Common myeloid progenitor, CD34-positive (primary cell): ENCODE results near the gene NPAS2.

ENCODE experiments used
- CTCF ChIA-PET: fragments of 350-600 bp; sonication (Branson Sonifier 250); formaldehyde crosslinking; loops from one replicate; lab custom pipeline; 2021; ENCODE audit warnings: antibody characterized with exemption; lab: Charles Lee
- POLR2A ChIA-PET: fragments of 350-600 bp; sonication (Branson Sonifier 250); formaldehyde crosslinking; loops from one replicate; lab custom pipeline; 2021; ENCODE audit warnings: antibody characterized with exemption; lab: Charles Lee
- DNase-seq, 3 donors: peaks; one replicate each; pipeline versions ENCODE4 v3.0.0 to v3.0.0-alpha.2; 2013
- H3K27ac ChIP-seq, 2 experiments: 1 replicate in 1 of 2; 2 replicates in 1 of 2; pipeline ENCODE4 v1.7.0; 2013; ENCODE audit warnings: inconsistent platforms in 2 of 2, low read length in 2 of 2, mild to moderate bottlenecking in 2 of 2, low read depth in 1 of 2, moderate library complexity in 1 of 2; ENCODE audit not compliant: severe bottlenecking in 2 of 2, insufficient read depth in 1 of 2, poor library complexity in 1 of 2
- H3K27me3 ChIP-seq, 5 experiments: replicated peaks in 2 of 5; 1 replicate in 3 of 5; 2 replicates in 2 of 5; pipeline versions ENCODE4 v1.6.1 to v1.7.0; 2013; ENCODE audit warnings: low read length in 4 of 5, mild to moderate bottlenecking in 2 of 5, moderate library complexity in 2 of 5, inconsistent platforms in 1 of 5; ENCODE audit not compliant: insufficient read depth in 5 of 5, control insufficient read depth in 4 of 5
- H3K36me3 ChIP-seq, 4 experiments: 1 replicate in 2 of 4; 2 replicates in 2 of 4; pipeline versions ENCODE4 v1.6.1 to v1.7.0; 2013; ENCODE audit warnings: low read length in 3 of 4, control low read depth in 1 of 4, mild to moderate bottlenecking in 1 of 4; ENCODE audit not compliant: control insufficient read depth in 4 of 4, insufficient read depth in 4 of 4
- H3K4me1 ChIP-seq, 4 experiments: 1 replicate in 3 of 4; 2 replicates in 1 of 4; pipeline versions ENCODE4 v1.6.1 to v1.7.1; 2013; ENCODE audit warnings: low read length in 3 of 4, mild to moderate bottlenecking in 3 of 4, control low read depth in 1 of 4, inconsistent platforms in 1 of 4, moderate library complexity in 1 of 4; ENCODE audit not compliant: control insufficient read depth in 4 of 4, insufficient read depth in 4 of 4; ENCODE audit errors: control extremely low read depth in 1 of 4
- H3K4me3 ChIP-seq, 7 experiments: 1 replicate in 4 of 7; 2 replicates in 3 of 7; pipeline versions ENCODE4 v1.5.1 to v1.7.0; 2013; ENCODE audit warnings: mild to moderate bottlenecking in 7 of 7, low read length in 6 of 7, moderate library complexity in 6 of 7, inconsistent platforms in 2 of 7, low read depth in 2 of 7, control low read depth in 1 of 7; ENCODE audit not compliant: insufficient read depth in 4 of 7, control insufficient read depth in 1 of 7; ENCODE audit errors: extremely low read depth in 1 of 7
- H3K9me3 ChIP-seq, 5 experiments: 1 replicate in 4 of 5; 2 replicates in 1 of 5; pipeline versions ENCODE4 v1.6.1 to v1.7.1; 2013; ENCODE audit warnings: low read length in 4 of 5, mild to moderate bottlenecking in 2 of 5, inconsistent platforms in 1 of 5, low read depth in 1 of 5, moderate library complexity in 1 of 5; ENCODE audit not compliant: control insufficient read depth in 4 of 5, insufficient read depth in 2 of 5; ENCODE audit errors: control extremely low read depth in 1 of 5
- WGBS: methylation state at CpG from one replicate; pipeline ENCODE4 v1.1.5; 2013; ENCODE audit not compliant: insufficient coverage; 5-methylcytosine and 5-hydroxymethylcytosine counted together

NPAS2 gene

DNA sequence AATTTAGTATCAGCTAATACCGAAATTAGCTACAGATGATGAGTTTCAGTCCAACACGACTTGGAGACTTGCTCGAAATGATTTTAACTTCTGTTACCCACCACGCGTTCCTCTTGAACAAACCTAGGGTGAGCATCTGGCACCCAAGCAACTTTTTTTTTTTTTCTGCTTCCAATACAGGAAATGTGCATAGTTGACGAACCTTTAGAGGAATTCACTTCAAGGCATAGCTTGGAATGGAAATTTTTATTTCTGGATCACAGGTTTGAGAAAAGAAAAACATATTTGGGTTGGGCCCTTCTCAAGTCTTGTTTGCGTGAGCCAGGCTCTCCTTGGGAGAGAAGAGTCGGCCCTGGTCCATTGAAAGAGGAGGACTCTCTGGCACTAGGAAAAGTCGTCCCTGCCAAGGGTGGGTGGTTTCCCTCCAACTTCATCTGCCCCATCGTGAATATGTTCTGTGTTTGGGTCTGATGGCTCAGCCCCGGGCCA is 144.8 kb downstream of the NPAS2 start:
- no peaks in the 10 kb centered on the region for H3K4me1 ChIP-seq
- H3K9me3 ChIP-seq: no peaks in the 10 kb centered on the region
- no peak for DNase-seq
- H3K27ac ChIP-seq: no peak overlapping the region
- H3K27me3 ChIP-seq: peaks cover 0 to 9% (median 0%) of the 10 kb centered on the region in 5 experiments
- no peak overlapping the region for H3K4me3 ChIP-seq
- CTCF ChIA-PET: interaction anchor here (0.7 kb wide), 1 partner anchor 75 kb away, joined by 6 read pairs; no protein-coding TSS in a partner anchor
- POLR2A ChIA-PET: no interaction called here
- WGBS: 97% methylated on average over 10 of the region's 11 CpGs
- no peaks in the 10 kb centered on the region for H3K36me3 ChIP-seq

DNA sequence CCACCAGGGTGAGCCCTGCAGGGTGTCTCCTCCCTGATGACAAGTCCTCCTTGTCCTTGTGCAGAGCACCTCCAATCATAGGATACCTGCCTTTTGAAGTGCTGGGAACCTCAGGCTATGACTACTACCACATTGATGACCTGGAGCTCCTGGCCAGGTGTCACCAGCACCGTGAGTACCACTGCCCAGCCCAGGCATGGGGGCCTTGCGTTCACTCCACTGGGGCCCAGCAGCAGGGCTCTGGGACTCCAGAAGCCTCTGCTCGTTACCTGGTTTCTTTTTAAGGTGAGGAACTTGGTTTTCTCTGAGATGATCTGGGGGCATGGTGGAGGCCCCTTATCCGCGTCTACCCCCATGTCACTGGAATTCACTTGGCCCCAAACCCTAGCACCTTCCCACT is 145.7 kb downstream of the NPAS2 start:
- ChIA-PET POLR2A (no interaction called here), CTCF (no interaction called here)
- no peak overlapping the region for H3K27ac ChIP-seq
- no peak for DNase-seq
- H3K9me3 ChIP-seq: no peaks in the 10 kb centered on the region
- peaks cover 0 to 6% (median 0%) of the 10 kb centered on the region in 5 experiments for H3K27me3 ChIP-seq
- H3K36me3 ChIP-seq: no peaks in the 10 kb centered on the region
- 100% methylated on average over 2 of the region's 5 CpGs for WGBS
- H3K4me3 ChIP-seq: no peak overlapping the region
- no peaks in the 10 kb centered on the region for H3K4me1 ChIP-seq

DNA sequence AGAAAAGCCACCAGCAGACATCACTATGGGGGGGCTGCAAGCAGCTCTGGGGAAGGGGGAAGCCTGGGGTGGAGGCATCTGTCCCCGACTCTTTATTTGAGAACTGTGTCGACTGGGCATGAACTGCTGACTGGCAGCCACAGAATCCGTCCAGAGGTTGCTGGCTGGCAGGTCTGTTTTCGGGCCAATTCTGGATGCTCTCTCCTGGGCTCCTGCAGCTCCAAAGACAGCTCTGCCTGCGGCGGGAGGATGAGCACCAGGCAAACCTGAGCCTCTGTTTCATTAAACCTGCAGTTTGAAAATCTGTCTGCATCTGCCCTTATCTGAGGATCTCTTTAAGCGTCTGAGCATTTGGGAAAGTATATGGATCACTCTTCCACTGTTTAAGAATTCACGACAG is 147.8 kb downstream of the NPAS2 start:
- H3K4me1 ChIP-seq: no peaks in the 10 kb centered on the region
- no peaks in the 10 kb centered on the region for H3K9me3 ChIP-seq
- WGBS: 96% methylated on average over 8 of the region's 8 CpGs
- POLR2A ChIA-PET: no interaction called here
- H3K36me3 ChIP-seq: no peaks in the 10 kb centered on the region
- no peak for DNase-seq
- peaks cover 0 to 6% (median 4%) of the 10 kb centered on the region in 5 experiments for H3K27me3 ChIP-seq
- no peak overlapping the region for H3K4me3 ChIP-seq
- CTCF ChIA-PET: no interaction called here
- no peak overlapping the region for H3K27ac ChIP-seq

DNA sequence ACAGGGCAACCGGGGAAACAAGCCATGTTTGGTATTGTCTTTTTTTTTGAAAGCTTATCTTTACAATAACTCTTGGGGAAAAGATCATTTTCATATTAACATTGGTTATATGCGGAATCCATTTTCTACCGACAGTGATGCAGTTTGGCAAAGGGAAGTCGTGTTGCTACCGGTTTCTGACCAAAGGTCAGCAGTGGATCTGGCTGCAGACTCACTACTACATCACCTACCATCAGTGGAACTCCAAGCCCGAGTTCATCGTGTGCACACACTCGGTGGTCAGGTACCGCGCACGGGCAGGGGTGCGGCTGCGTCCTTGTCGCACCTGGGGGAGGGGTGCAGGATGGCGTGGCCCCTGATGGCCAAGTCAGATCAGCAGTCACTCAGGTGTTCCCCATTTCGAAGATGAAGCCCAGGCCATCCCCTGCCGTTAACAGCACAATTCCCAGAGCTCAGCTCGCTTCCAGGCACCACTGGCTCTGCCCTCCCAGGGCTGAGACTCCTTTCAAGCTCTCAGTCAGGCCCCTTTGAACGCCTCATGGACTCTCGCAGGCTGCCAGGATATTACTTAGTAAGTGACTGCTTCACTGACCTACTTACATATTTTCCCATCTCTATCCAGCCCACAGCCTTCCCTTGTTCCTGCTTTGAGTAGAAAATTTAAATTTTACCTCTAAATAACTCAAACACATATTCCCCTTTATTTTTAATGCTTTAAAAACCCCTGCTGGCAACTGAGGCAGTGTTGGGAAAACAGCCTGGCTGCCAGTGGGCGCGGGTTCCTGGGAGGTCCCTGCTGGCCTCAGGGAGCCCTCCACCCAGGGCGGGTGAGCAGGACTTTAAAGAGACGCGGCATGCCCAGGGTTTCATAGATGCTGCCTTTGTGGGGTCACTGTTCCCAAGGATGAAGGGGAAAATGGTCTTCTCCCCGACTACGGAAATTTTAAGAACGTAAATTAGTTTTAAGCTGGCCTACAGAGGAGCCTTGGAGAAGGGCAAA is 148.5 kb downstream of the NPAS2 start:
- POLR2A ChIA-PET: no interaction called here
- Histone ChIP-seq H3K27me3 (peaks cover 0 to 6% (median 4%) of the 10 kb centered on the region in 5 experiments), H3K4me1 (no peaks in the 10 kb centered on the region), H3K27ac (no peak overlapping the region), H3K4me3 (no peak overlapping the region), H3K9me3 (no peaks in the 10 kb centered on the region), H3K36me3 (no peaks in the 10 kb centered on the region)
- DNase-seq: no peak
- 91% methylated on average over 24 of the region's 28 CpGs for WGBS
- CTCF ChIA-PET: no interaction called here

DNA sequence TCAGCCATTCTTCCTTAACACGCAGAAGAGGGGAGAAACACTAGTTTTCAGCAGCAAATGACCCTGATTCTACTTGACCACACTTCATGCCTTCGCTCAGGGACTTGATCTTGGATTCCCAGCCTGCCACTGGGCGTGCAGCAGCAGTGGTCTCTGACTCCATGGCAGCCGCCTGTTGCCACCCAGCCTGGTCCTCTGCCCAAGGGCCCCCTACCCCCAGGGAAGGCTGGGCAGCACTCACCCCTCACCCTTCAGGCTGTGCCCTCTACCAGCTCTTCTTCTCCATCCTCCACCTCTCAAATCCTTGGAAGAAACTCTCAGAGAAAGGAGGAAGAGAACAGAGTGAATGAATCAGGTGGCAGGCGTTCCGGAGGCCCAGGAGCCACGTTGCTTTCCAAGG is 150.1 kb downstream of the NPAS2 start:
- POLR2A ChIA-PET: no interaction called here
- H3K36me3 ChIP-seq: no peaks in the 10 kb centered on the region
- no peaks in the 10 kb centered on the region for H3K9me3 ChIP-seq
- H3K27ac ChIP-seq: no peak overlapping the region
- 94% methylated on average over 7 of the region's 7 CpGs for WGBS
- DNase-seq: no peak
- CTCF ChIA-PET: no interaction called here
- H3K4me1 ChIP-seq: no peaks in the 10 kb centered on the region
- H3K27me3 ChIP-seq: peaks cover 0 to 5% (median 1%) of the 10 kb centered on the region in 5 experiments
- no peak overlapping the region for H3K4me3 ChIP-seq

DNA sequence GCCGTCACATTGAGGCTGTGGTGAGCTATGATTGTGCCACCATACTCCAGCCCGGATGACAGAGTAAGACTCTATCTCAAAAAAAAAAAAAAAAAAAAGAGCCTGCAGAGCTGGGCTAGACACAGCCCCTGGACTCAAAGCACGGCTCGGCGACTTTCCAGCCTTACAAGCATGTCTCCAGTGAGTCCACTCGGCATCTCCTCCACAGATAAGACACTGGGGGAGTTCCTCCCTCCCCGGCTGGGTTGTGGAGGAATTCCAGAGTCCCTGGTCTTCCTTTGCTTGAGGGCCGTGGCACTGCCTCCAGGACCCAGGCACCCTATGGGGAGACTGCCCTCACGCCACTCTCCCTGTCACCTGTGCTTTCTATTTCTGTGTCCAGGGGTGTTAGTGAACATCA is 151.3 kb downstream of the NPAS2 start:
- Histone ChIP-seq H3K27me3 (peaks cover 0 to 6% (median 1%) of the 10 kb centered on the region in 5 experiments), H3K36me3 (no peaks in the 10 kb centered on the region), H3K4me3 (no peak overlapping the region), H3K9me3 (no peaks in the 10 kb centered on the region), H3K4me1 (no peaks in the 10 kb centered on the region), H3K27ac (no peak overlapping the region)
- ChIA-PET CTCF (no interaction called here), POLR2A (no interaction called here)
- no peak for DNase-seq
- WGBS: 91% methylated on average over 7 of the region's 9 CpGs

DNA sequence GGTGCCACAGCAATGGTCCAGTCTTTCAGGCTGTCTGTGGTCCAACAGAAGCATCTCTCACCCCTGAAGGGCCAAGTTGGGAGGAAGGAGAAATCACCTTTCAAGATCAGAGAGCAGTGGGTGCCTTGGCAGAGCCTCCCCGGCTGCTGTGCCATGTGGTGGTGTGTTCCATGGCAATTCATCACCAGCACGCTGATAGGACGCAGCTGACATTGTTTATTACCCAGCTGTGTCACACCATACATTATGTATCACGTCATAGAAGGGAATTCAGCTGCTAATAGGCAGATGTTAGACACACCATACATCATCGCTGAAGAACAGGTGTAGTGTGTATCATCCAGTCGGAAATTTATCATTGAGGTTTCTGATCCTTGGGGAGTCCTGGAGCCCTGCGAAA is 152.5 kb downstream of the NPAS2 start:
- no peak overlapping the region for H3K27ac ChIP-seq
- H3K4me1 ChIP-seq: no peaks in the 10 kb centered on the region
- CTCF ChIA-PET: no interaction called here
- H3K4me3 ChIP-seq: no peak overlapping the region
- POLR2A ChIA-PET: no interaction called here
- peaks cover 0 to 10% (median 5%) of the 10 kb centered on the region in 5 experiments for H3K27me3 ChIP-seq
- WGBS: 90% methylated on average over 6 of the region's 7 CpGs
- no peak for DNase-seq
- no peaks in the 10 kb centered on the region for H3K36me3 ChIP-seq
- no peaks in the 10 kb centered on the region for H3K9me3 ChIP-seq
